ENCODE results near the gene RPL15. TPM values are rescaled to one million over a fixed set of nuclear protein-coding genes. Genes with fewer than 3 reads are reported as not detected.

Gene RPL15
- total RNA-seq, 4 donors from 2014 or later, result 1,296 to 1,829 (median 1,447) TPM

- Histone ChIP-seq H3K27me3 (no peaks in the 10 kb centered on the region), H3K4me3 (no peak overlapping the region), H3K9me3 (no peaks in the 10 kb centered on the region), H3K4me1 (peaks cover 0 to 23% (median 0%) of the 10 kb centered on the region in 4 donors), H3K27ac (no peak overlapping the region), H3K36me3 (peaks cover 3 to 84% (median 7%) of the 10 kb centered on the region in 3 donors)
- WGBS, 2 donors, result 96 to 100% methylated on average over 1 of the region's 1 CpG
- TF ChIP-seq EP300 (IDR thresholded peaks at IDR 0.05) (no peak), CTCF (IDR thresholded peaks at IDR 0.05) (no peak)
- no peak for DNase-seq (ENCODE audit: low spot score in 2 of 2)
Observed at GRCh38 chr3:23961066-23961465, 44.1 kb downstream of the RPL15 start.

- Histone ChIP-seq H3K9me3 (no peaks in the 10 kb centered on the region), H3K27me3 (no peaks in the 10 kb centered on the region), H3K36me3 (peaks cover 3 to 84% (median 7%) of the 10 kb centered on the region in 3 donors), H3K4me3 (no peak overlapping the region), H3K4me1 (peaks cover 0 to 26% (median 0%) of the 10 kb centered on the region in 4 donors), H3K27ac (no peak overlapping the region)
- WGBS, 2 donors, result 94 to 96% methylated on average over 5 of the region's 5 CpGs
- TF ChIP-seq POLR2A (IDR thresholded peaks at IDR 0.05) (no peak), CTCF (IDR thresholded peaks at IDR 0.05) (no peak), EP300 (IDR thresholded peaks at IDR 0.05) (no peak)
- DNase-seq (ENCODE audit: low spot score in 2 of 2), result no peak
Observed at GRCh38 chr3:23961913-23962312, 45.0 kb downstream of the RPL15 start.

- 81 to 89% methylated on average over 3 of the region's 3 CpGs for WGBS, 2 donors
- Histone ChIP-seq H3K4me1 (peaks cover 0 to 30% (median 4%) of the 10 kb centered on the region in 4 donors), H3K27me3 (no peaks in the 10 kb centered on the region), H3K9me3 (no peaks in the 10 kb centered on the region), H3K36me3 (peaks cover 3 to 90% (median 7%) of the 10 kb centered on the region in 3 donors), H3K27ac (no peak overlapping the region), H3K4me3 (no peak overlapping the region)
- DNase-seq (ENCODE audit: low spot score in 2 of 2), result no peak
- TF ChIP-seq POLR2A (IDR thresholded peaks at IDR 0.05), result no peak
- TF ChIP-seq EP300 (IDR thresholded peaks at IDR 0.05), result no peak
- no peak for TF ChIP-seq CTCF (IDR thresholded peaks at IDR 0.05)
Observed at GRCh38 chr3:23964537-23965235, 47.8 kb downstream of the RPL15 start.

- TF ChIP-seq EP300 (IDR thresholded peaks at IDR 0.05), result no peak
- TF ChIP-seq POLR2A (IDR thresholded peaks at IDR 0.05), result no peak
- no peak for TF ChIP-seq CTCF (IDR thresholded peaks at IDR 0.05)
- no peak for DNase-seq (ENCODE audit: low spot score in 2 of 2)
- no peaks in the 10 kb centered on the region for H3K27me3 ChIP-seq
- no peaks in the 10 kb centered on the region for H3K9me3 ChIP-seq
- H3K4me1 ChIP-seq, result peaks cover 0 to 34% (median 4%) of the 10 kb centered on the region in 4 donors
- peak overlapping the region in 1 of 4 donors; percentile 24 for H3K27ac ChIP-seq
- 52 to 60% methylated on average over 1 of the region's 1 CpG for WGBS, 2 donors
- H3K4me3 ChIP-seq, result no peak overlapping the region
- peaks cover 0 to 82% (median 7%) of the 10 kb centered on the region in 3 donors for H3K36me3 ChIP-seq
Observed at GRCh38 chr3:23966328-23966727, 49.4 kb downstream of the RPL15 start.

- no peaks in the 10 kb centered on the region for H3K9me3 ChIP-seq
- H3K4me1 ChIP-seq, result peaks cover 0 to 32% (median 4%) of the 10 kb centered on the region in 4 donors
- no peak for TF ChIP-seq EP300 (IDR thresholded peaks at IDR 0.05)
- no peak for TF ChIP-seq CTCF (IDR thresholded peaks at IDR 0.05)
- TF ChIP-seq POLR2A (IDR thresholded peaks at IDR 0.05), result no peak
- WGBS, 2 donors, result 89 to 91% methylated on average over 5 of the region's 5 CpGs
- no peak for DNase-seq (ENCODE audit: low spot score in 2 of 2)
- H3K27ac ChIP-seq, result no peak overlapping the region
- no peak overlapping the region for H3K4me3 ChIP-seq
- peaks cover 0 to 68% (median 3%) of the 10 kb centered on the region in 3 donors for H3K36me3 ChIP-seq
- no peaks in the 10 kb centered on the region for H3K27me3 ChIP-seq
Observed at GRCh38 chr3:23968463-23969184, 51.7 kb downstream of the RPL15 start.

Data from tibial nerve (tissue), 4 donors.